Epithelial cell of proximal tubule (primary cell): ENCODE measurements around the gene CRTAP. TPM values are rescaled to one million over a fixed set of nuclear protein-coding genes. Genes with fewer than 3 reads are reported as not detected.
"Not testable (repeated sequence)": the region's sequence is repeated elsewhere in the genome, so short reads cannot be mapped to it uniquely, and the experiment has no call there.

Experiments used
- DNase-seq: peaks from one replicate; pipeline ENCODE4 v3.0.0-alpha.2; 2011; ENCODE audit warnings: low read depth
- H3K4me3 ChIP-seq: 2 replicates; pipeline ENCODE4 v1.5.1; 2011; ENCODE audit warnings: low read depth, mild to moderate bottlenecking, low read length
- CTCF ChIP-seq: conservative IDR thresholded peaks from 2 replicates; pipeline ENCODE4 v1.5.1; 2012; ENCODE audit warnings: low read depth, mild to moderate bottlenecking, low read length
- total RNA-seq: library from RNA; depleted of rRNA; stranded (reverse); fragments of >200 nt; gene quantifications from 2 replicates; pipeline ENCODE4 v1.2.3, GENCODE V29; 2015

CRTAP gene
- total RNA-seq, 1 donor from 2014 or later: 193 TPM

DNA sequence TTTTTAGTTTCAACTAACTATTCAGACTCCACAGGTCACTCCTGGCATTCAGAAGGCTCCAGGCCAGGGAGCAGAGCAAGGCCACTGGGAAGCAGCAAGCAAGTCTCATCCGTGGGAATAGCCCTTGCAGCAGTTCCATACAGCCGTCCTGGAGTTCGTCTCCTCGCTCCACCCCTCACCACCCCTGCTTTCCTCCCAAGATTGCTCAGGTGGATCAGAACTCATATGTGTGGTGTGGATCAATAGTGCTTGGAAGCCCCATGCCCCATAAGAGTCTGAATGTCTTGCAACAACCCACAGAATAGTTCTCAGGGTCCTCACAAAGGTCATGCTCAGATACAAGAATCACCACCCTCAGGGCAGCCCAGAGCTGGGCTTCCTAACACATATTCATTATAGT, 60.3 kb downstream of the CRTAP start:
- no peak for DNase-seq
- no peak for TF ChIP-seq CTCF
- no peak overlapping the region for H3K4me3 ChIP-seq

DNA sequence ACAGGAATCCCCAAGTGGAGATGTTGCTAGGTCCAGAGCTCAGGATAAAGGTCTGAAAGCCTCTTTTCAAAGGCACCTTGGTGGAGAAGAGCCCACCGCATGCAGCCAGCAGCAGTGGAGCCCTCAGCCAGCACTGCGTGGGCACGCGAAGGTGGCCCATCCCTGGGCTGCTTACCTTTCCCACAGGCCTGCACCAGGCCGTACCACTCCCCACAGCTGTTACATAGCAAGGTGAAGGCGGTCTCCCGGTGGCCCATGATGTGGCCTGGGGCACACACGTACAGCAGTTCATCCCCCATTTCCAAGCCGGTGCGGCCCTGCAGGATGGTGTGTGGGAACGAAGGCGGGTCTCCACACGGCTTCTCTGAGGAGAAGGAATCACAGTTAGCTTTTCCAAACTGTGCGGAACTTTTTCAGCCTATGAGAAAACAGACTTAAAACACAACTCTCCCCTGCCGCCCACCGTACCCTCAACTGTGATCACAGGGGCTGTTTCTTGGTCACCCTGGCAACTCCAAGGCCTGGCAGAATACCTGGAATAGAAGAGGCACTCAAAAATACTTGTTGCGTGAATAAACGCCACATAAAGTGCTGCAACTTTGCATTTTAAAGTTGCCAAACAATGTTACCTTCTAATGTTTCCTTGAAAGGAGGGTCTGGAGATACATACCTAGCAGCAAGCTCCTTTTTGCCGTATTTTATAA, 61.0 kb downstream of the CRTAP start:
- DNase-seq: no peak
- no peak for TF ChIP-seq CTCF
- H3K4me3 ChIP-seq: no peak overlapping the region

DNA sequence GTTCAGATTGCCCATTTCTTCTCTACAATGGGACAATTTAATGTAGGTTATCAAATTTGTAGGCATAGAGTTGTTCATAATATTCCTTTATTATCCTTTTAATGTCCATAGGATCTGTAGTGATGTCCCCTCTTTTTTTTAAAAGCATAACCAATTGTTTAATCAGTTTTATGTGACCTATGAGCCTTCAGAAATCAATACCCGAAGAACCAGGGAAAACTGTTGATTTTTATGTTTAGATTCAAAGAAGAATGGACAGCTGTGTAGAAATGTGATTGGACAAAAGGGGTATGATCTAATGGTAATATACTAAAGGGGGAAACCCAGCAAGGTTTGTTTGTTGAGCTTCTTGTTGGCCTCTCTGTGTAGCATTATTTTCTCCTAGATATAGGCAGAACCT, 65.3 kb downstream of the CRTAP start:
- no peak for DNase-seq
- TF ChIP-seq CTCF: no peak
- no peak overlapping the region for H3K4me3 ChIP-seq

- no peak for TF ChIP-seq CTCF
- H3K4me3 ChIP-seq: no peak overlapping the region
- DNase-seq: no peak
Measured at GRCh38 chr3:33181229-33181628, 67.4 kb downstream of the CRTAP start.

- DNase-seq, H3K4me3 ChIP-seq: not testable (repeated sequence)
Measured at GRCh38 chr3:33181641-33182040, 67.8 kb downstream of the CRTAP start.

- no peak for TF ChIP-seq CTCF
- H3K4me3 ChIP-seq: no peak overlapping the region
- no peak for DNase-seq
Measured at GRCh38 chr3:33184863-33185262, 71.0 kb downstream of the CRTAP start.

DNA sequence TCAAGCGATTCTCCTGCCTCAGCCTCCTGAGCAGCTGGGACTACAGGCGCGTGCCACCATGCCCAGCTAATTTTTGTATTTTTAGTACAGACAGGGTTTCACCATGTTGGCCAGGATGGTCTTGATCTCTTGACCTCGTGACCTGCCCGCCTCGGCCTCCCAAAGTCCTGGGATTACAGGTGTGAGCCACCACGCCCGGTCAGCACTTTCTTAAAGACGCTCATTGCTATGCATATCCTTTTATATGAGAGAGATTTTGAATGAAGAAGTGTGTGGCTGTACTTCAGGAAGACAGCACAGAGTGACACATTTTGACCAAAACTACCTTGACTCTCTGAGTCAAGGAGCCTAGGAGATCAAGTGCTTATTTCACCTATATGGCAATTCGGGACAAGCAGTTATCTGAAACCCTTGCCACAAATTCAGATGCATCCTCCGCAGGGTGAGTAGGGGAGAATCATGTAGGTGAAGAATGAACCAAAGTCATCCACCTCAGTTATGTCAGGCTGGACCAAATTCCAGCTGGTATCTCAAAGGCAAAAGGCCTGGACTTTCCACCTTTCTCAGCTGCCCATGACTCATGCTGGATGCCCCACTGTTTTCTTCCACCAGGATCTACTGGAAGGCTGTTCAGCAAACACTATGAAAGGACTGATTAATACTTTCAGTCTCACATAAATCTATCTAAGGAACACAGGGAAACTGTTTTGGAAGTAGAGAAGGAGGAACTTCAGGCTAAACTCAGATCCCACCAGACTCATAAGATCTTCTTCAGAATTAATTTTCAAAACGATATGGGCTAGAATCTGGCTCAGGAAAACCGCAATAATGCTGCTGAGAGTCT, 72.9 kb downstream of the CRTAP start:
- no peak for TF ChIP-seq CTCF
- H3K4me3 ChIP-seq: no peak overlapping the region
- peak; percentile 16 for DNase-seq
